Measurements from ENCODE around the gene KIF21A. TPM values are rescaled to one million over a fixed set of nuclear protein-coding genes. Genes with fewer than 3 reads are reported as not detected.
A peak's percentile ranks its signal among the peaks of the same experiment; 100 is the strongest.

KIF21A gene
- polyA plus RNA-seq, 1 donor from 2014 or later, result 130 TPM

DNA sequence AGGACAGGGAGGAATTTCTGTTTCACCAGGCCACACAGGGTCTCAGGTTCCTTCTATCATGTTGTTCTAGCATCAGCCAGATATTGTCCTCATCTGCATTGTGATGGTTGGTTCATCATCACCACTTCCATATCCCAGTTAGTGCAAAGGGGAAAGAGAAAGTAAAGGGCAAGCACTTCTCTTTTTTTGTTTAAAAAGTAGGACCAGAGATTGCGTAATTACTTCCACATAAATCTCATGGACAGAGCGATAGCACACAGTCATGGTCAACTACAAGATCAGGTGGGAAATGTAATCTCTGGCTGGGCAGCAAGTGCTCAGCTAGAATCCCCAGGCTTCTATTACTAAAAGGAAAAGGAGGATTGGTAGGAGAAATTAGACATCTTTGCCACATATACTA, 155.1 kb downstream of the KIF21A start:
- TF ChIP-seq, protein P1, sequence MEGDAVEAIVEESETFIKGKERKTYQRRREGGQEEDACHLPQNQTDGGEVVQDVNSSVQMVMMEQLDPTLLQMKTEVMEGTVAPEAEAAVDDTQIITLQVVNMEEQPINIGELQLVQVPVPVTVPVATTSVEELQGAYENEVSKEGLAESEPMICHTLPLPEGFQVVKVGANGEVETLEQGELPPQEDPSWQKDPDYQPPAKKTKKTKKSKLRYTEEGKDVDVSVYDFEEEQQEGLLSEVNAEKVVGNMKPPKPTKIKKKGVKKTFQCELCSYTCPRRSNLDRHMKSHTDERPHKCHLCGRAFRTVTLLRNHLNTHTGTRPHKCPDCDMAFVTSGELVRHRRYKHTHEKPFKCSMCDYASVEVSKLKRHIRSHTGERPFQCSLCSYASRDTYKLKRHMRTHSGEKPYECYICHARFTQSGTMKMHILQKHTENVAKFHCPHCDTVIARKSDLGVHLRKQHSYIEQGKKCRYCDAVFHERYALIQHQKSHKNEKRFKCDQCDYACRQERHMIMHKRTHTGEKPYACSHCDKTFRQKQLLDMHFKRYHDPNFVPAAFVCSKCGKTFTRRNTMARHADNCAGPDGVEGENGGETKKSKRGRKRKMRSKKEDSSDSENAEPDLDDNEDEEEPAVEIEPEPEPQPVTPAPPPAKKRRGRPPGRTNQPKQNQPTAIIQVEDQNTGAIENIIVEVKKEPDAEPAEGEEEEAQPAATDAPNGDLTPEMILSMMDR (IDR thresholded peaks at IDR 0.05; ENCODE audit: poor library complexity, severe bottlenecking), result no peak
- TF ChIP-seq SMC3 (conservative IDR thresholded peaks at IDR 0.05; ENCODE audit: poor library complexity) (no peak), TAF1 (IDR thresholded peaks at IDR 0.05; ENCODE audit: low read depth) (no peak), EP300 (conservative IDR thresholded peaks at IDR 0.05; ENCODE audit: poor library complexity, severe bottlenecking) (no peak)
- H3K27me3 ChIP-seq (ENCODE audit: insufficient read depth, low read depth, low read length), result no peaks in the 10 kb centered on the region
- no peaks in the 10 kb centered on the region for H3K9me3 ChIP-seq (ENCODE audit: low read length)
- peaks cover 2% of the 10 kb centered on the region for H3K36me3 ChIP-seq (ENCODE audit: insufficient read depth, low read length)
- H3K9me2 ChIP-seq (ENCODE audit: insufficient read depth, low read length), result no peaks in the 10 kb centered on the region
- H3K79me2 ChIP-seq (replicated peaks; ENCODE audit: insufficient read depth, low read length), result no peaks in the 10 kb centered on the region
- H4K20me1 ChIP-seq (ENCODE audit: insufficient read depth), result no peaks in the 10 kb centered on the region
- peak overlapping the region; percentile 29 for H3K27ac ChIP-seq (ENCODE audit: low read length)
- no peaks in the 10 kb centered on the region for H3F3A ChIP-seq (ENCODE audit: insufficient read depth, low read length, poor library complexity, severe bottlenecking)
- no peak overlapping the region for H3K9ac ChIP-seq (ENCODE audit: low read length)
- no peak overlapping the region for H2AFZ ChIP-seq (ENCODE audit: low read depth, low read length)
- no peak overlapping the region for H3K4me3 ChIP-seq (ENCODE audit: low read length)
- H3K4me2 ChIP-seq (ENCODE audit: low read length), result no peak overlapping the region

DNA sequence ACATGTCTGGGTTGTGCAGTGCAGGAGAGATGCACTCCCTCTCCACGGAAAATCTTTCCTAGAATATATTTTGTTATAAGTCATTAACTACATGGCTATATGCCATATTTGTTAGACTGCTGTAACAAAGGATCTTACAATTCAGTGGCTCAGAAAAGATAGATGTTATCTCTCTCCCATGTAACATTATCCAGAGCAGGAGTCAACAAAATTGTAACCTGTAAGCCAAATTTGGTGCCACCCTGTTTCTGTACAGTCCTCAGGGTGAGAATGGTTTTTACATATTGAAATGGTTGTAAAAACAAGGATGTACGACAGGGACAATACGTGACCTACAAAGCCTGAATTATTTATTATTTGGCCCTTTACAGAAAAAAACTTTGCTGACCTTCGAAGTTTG, 155.5 kb downstream of the KIF21A start:
- Histone ChIP-seq H3K36me3 (ENCODE audit: insufficient read depth, low read length) (peaks cover 2% of the 10 kb centered on the region), H3K9ac (ENCODE audit: low read length) (no peak overlapping the region), H4K20me1 (ENCODE audit: insufficient read depth) (no peaks in the 10 kb centered on the region), H3K27ac (ENCODE audit: low read length) (peak overlapping the region; percentile 29), H3K9me2 (ENCODE audit: insufficient read depth, low read length) (no peaks in the 10 kb centered on the region), H3K9me3 (ENCODE audit: low read length) (no peaks in the 10 kb centered on the region), H2AFZ (ENCODE audit: low read depth, low read length) (no peak overlapping the region), H3K79me2 (replicated peaks; ENCODE audit: insufficient read depth, low read length) (no peaks in the 10 kb centered on the region), H3K4me2 (ENCODE audit: low read length) (no peak overlapping the region), H3K27me3 (ENCODE audit: insufficient read depth, low read depth, low read length) (no peaks in the 10 kb centered on the region), H3F3A (ENCODE audit: insufficient read depth, low read length, poor library complexity, severe bottlenecking) (no peaks in the 10 kb centered on the region), H3K4me3 (ENCODE audit: low read length) (no peak overlapping the region)
- TF ChIP-seq RAD21 (conservative IDR thresholded peaks at IDR 0.05), result no peak
- TF ChIP-seq MXI1 (conservative IDR thresholded peaks at IDR 0.05; ENCODE audit: poor library complexity, severe bottlenecking), result no peak
- TF ChIP-seq, protein P2, sequence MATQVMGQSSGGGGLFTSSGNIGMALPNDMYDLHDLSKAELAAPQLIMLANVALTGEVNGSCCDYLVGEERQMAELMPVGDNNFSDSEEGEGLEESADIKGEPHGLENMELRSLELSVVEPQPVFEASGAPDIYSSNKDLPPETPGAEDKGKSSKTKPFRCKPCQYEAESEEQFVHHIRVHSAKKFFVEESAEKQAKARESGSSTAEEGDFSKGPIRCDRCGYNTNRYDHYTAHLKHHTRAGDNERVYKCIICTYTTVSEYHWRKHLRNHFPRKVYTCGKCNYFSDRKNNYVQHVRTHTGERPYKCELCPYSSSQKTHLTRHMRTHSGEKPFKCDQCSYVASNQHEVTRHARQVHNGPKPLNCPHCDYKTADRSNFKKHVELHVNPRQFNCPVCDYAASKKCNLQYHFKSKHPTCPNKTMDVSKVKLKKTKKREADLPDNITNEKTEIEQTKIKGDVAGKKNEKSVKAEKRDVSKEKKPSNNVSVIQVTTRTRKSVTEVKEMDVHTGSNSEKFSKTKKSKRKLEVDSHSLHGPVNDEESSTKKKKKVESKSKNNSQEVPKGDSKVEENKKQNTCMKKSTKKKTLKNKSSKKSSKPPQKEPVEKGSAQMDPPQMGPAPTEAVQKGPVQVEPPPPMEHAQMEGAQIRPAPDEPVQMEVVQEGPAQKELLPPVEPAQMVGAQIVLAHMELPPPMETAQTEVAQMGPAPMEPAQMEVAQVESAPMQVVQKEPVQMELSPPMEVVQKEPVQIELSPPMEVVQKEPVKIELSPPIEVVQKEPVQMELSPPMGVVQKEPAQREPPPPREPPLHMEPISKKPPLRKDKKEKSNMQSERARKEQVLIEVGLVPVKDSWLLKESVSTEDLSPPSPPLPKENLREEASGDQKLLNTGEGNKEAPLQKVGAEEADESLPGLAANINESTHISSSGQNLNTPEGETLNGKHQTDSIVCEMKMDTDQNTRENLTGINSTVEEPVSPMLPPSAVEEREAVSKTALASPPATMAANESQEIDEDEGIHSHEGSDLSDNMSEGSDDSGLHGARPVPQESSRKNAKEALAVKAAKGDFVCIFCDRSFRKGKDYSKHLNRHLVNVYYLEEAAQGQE (IDR thresholded peaks at IDR 0.05; ENCODE audit: borderline replicate concordance), result no peak
- TF ChIP-seq EZH2 (IDR thresholded peaks at IDR 0.05; ENCODE audit: borderline replicate concordance, insufficient read depth, low read length, poor library complexity, severe bottlenecking), result no peak
- TF ChIP-seq, protein P1 (IDR thresholded peaks at IDR 0.05; ENCODE audit: poor library complexity, severe bottlenecking), result no peak
- no peak for TF ChIP-seq POLR2AphosphoS5 (IDR thresholded peaks at IDR 0.05)
- no peak for TF ChIP-seq EP300 (conservative IDR thresholded peaks at IDR 0.05; ENCODE audit: poor library complexity, severe bottlenecking)
- TF ChIP-seq TAF1 (IDR thresholded peaks at IDR 0.05; ENCODE audit: low read depth), result no peak
- no peak for TF ChIP-seq SMC3 (conservative IDR thresholded peaks at IDR 0.05; ENCODE audit: poor library complexity)

Data from neural cell (in vitro differentiated cells).